H9 (cell line): ENCODE results near the gene IFNG-AS1. TPM values are rescaled to one million over a fixed set of nuclear protein-coding genes. Genes with fewer than 3 reads are reported as not detected.

ENCODE experiments used
- DNase-seq: peaks from one replicate; pipeline ENCODE4 v3.0.0-alpha.2; 2017
- H2AFZ ChIP-seq: one replicate; pipeline ENCODE4 v1.6.1; 2013; ENCODE audit warnings: mild to moderate bottlenecking, low read length, control low read depth, moderate library complexity
- H2AK5ac ChIP-seq: 2 replicates; pipeline ENCODE4 v1.6.1; 2013; ENCODE audit warnings: low read length, control low read depth, mixed read lengths; ENCODE audit not compliant: insufficient read length
- H2BK120ac ChIP-seq: one replicate; pipeline ENCODE4 v1.6.1; 2013; ENCODE audit warnings: low read depth, mild to moderate bottlenecking, low read length, control low read depth, inconsistent platforms; ENCODE audit not compliant: poor library complexity, severe bottlenecking
- H2BK12ac ChIP-seq: 2 replicates; pipeline ENCODE4 v1.6.1; 2013; ENCODE audit warnings: low read length, control low read depth, mixed read lengths, low read depth; ENCODE audit not compliant: insufficient read length
- H2BK15ac ChIP-seq: 2 replicates; pipeline ENCODE4 v1.6.1; 2013; ENCODE audit warnings: low read depth, low read length, control low read depth
- H2BK20ac ChIP-seq: one replicate; pipeline ENCODE4 v1.6.1; 2013; ENCODE audit warnings: low read depth, mild to moderate bottlenecking, low read length, control low read depth, inconsistent platforms; ENCODE audit not compliant: poor library complexity, severe bottlenecking
- H2BK5ac ChIP-seq: 2 replicates; pipeline ENCODE4 v1.6.1; 2013; ENCODE audit warnings: low read length, control low read depth, mixed read lengths; ENCODE audit not compliant: insufficient read length
- H3K14ac ChIP-seq: 2 replicates; pipeline ENCODE4 v1.6.1; 2013; ENCODE audit warnings: low read length, control low read depth; ENCODE audit not compliant: insufficient read depth
- H3K18ac ChIP-seq: 2 replicates; pipeline ENCODE4 v1.6.1; 2013; ENCODE audit warnings: low read depth, mild to moderate bottlenecking, mixed read lengths, low read length, control low read depth; ENCODE audit not compliant: insufficient read length
- H3K23ac ChIP-seq: 2 replicates; pipeline ENCODE4 v1.6.1; 2013; ENCODE audit warnings: low read length, control low read depth, mixed read lengths, low read depth; ENCODE audit not compliant: insufficient read length
- H3K23me2 ChIP-seq: 2 replicates; pipeline ENCODE4 v1.6.1; 2013; ENCODE audit warnings: low read depth, mild to moderate bottlenecking, mixed read lengths, low read length, control low read depth; ENCODE audit not compliant: insufficient read length, poor library complexity, severe bottlenecking
- H3K27ac ChIP-seq: 2 replicates; pipeline ENCODE4 v1.5.1; 2013; ENCODE audit warnings: low read length, control low read depth, mixed read lengths, low read depth; ENCODE audit not compliant: insufficient read length
- H3K27me3 ChIP-seq: 2 replicates; pipeline ENCODE4 v1.6.1; 2013; ENCODE audit warnings: low read length, control low read depth, inconsistent platforms; ENCODE audit not compliant: insufficient read depth
- H3K4ac ChIP-seq: 2 replicates; pipeline ENCODE4 v1.6.1; 2013; ENCODE audit warnings: low read depth, mild to moderate bottlenecking, control low read depth, inconsistent platforms, low read length, moderate library complexity
- H3K4me1 ChIP-seq: 2 replicates; pipeline ENCODE4 v1.6.1; 2013; ENCODE audit warnings: low read length, control low read depth, inconsistent platforms; ENCODE audit not compliant: insufficient read depth
- H3K4me2 ChIP-seq: 2 replicates; pipeline ENCODE4 v1.6.1; 2013; ENCODE audit warnings: low read length, control low read depth, mixed read lengths; ENCODE audit not compliant: insufficient read length, insufficient read depth
- H3K56ac ChIP-seq: 2 replicates; pipeline ENCODE4 v1.6.1; 2013; ENCODE audit warnings: low read depth, mild to moderate bottlenecking, mixed read lengths, low read length, control low read depth; ENCODE audit not compliant: insufficient read length
- H3K79me1 ChIP-seq: 2 replicates; pipeline ENCODE4 v1.6.1; 2013; ENCODE audit warnings: low read depth, mild to moderate bottlenecking, moderate library complexity, low read length, control low read depth, inconsistent platforms; ENCODE audit not compliant: insufficient read depth, poor library complexity, severe bottlenecking
- H3K79me2 ChIP-seq: 2 replicates; pipeline ENCODE4 v1.6.1; 2013; ENCODE audit warnings: low read length, control low read depth, inconsistent platforms; ENCODE audit not compliant: insufficient read depth
- H3K9ac ChIP-seq: 2 replicates; pipeline ENCODE4 v1.6.1; 2013; ENCODE audit warnings: low read length, control low read depth, mixed read lengths; ENCODE audit not compliant: insufficient read length; ENCODE audit errors: extremely low read depth
- H3K9me3 ChIP-seq: one replicate; pipeline ENCODE4 v1.6.1; 2013; ENCODE audit warnings: low read depth, low read length, inconsistent platforms; ENCODE audit not compliant: control insufficient read depth
- H3T11ph ChIP-seq: one replicate; pipeline ENCODE4 v1.6.1; 2013; ENCODE audit warnings: mild to moderate bottlenecking, low read length, control low read depth, inconsistent platforms
- H4K20me1 ChIP-seq: one replicate; pipeline ENCODE4 v1.6.1; 2013; ENCODE audit not compliant: control insufficient read depth, insufficient read length, insufficient read depth
- H4K5ac ChIP-seq: 2 replicates; pipeline ENCODE4 v1.6.1; 2013; ENCODE audit warnings: low read depth, mild to moderate bottlenecking, mixed read lengths, low read length, control low read depth; ENCODE audit not compliant: insufficient read length
- H4K8ac ChIP-seq: replicated peaks from 2 replicates; pipeline ENCODE4 v1.6.1; 2013; ENCODE audit warnings: low read length, control low read depth, mixed read lengths, low read depth; ENCODE audit not compliant: insufficient read length
- H4K91ac ChIP-seq: 2 replicates; pipeline ENCODE4 v1.6.1; 2013; ENCODE audit warnings: low read depth, mild to moderate bottlenecking, moderate library complexity, mixed read lengths, low read length, control low read depth; ENCODE audit not compliant: insufficient read length
- H3K27ac Mint-ChIP-seq, 3 experiments: 2 replicates in 2 of 3; 3 replicates in 1 of 3; pipeline ENCODE4 v1.8.0; 2020 to 2021; ENCODE audit warnings: mixed read lengths in 3 of 3, mild to moderate bottlenecking in 1 of 3, moderate library complexity in 1 of 3
- H3K27me3 Mint-ChIP-seq: 2 replicates; pipeline ENCODE4 v1.8.0; 2021; ENCODE audit warnings: low read depth, mild to moderate bottlenecking, moderate library complexity, mixed read lengths
- H3K36me3 Mint-ChIP-seq, 3 experiments: 2 replicates in 2 of 3; 3 replicates in 1 of 3; pipeline ENCODE4 v1.8.0; 2020 to 2021; ENCODE audit warnings: low read depth in 3 of 3, mixed read lengths in 3 of 3; ENCODE audit not compliant: insufficient read depth in 1 of 3
- H3K4me1 Mint-ChIP-seq, 2 experiments: 2 replicates each; pipeline ENCODE4 v1.8.0; 2020; ENCODE audit warnings: mixed read lengths in 2 of 2
- H3K4me3 Mint-ChIP-seq, 2 experiments: 2 replicates in 1 of 2; 3 replicates in 1 of 2; pipeline ENCODE4 v1.8.0; 2020 to 2021; ENCODE audit warnings: mild to moderate bottlenecking in 2 of 2, mixed read lengths in 2 of 2, moderate library complexity in 1 of 2
- H3K9me3 Mint-ChIP-seq, 2 experiments: 2 replicates in 1 of 2; 3 replicates in 1 of 2; pipeline ENCODE4 v1.8.0; 2020; ENCODE audit warnings: mild to moderate bottlenecking in 2 of 2, mixed read lengths in 2 of 2, moderate library complexity in 1 of 2
- CTCF ChIP-seq: fragments of 200-600 bp; sonication (generic); conservative IDR thresholded peaks from 3 replicates; pipeline ENCODE4 v1.8.0; 2021; ENCODE audit warnings: antibody characterized with exemption, mild to moderate bottlenecking
- WGBS: extraction: QIAGEN DNeasy Blood & Tissue Kit; methylation state at CpG from one replicate; pipeline ENCODE4 v1.1.7; 2013; ENCODE audit warnings: missing lambda C conversion rate, low lambda C conversion rate, mixed read lengths; ENCODE audit not compliant: insufficient read length; ENCODE audit errors: extremely low coverage; 5-methylcytosine and 5-hydroxymethylcytosine counted together
- total RNA-seq: library from RNA; stranded (reverse); gene quantifications from 2 replicates; pipeline ENCODE4 v1.2.1, GENCODE V29; 2021

The IFNG-AS1 gene
- total RNA-seq, 1 experiment from 2014 or later = not detected

- no peak overlapping the region for H3K4ac ChIP-seq
- Mint-ChIP-seq H3K27ac (no peak overlapping the region), H3K36me3 (no peaks in the 10 kb centered on the region), H3K9me3 (no peaks in the 10 kb centered on the region), H3K4me3 (no peak overlapping the region), H3K27me3 (no peaks in the 10 kb centered on the region), H3K4me1 (peaks cover 4 to 6% of the 10 kb centered on the region in 2 experiments)
- no peak overlapping the region for H3K27ac ChIP-seq
- H3K27me3 ChIP-seq = no peaks in the 10 kb centered on the region
- no peak for DNase-seq
- no peak overlapping the region for H3K4me2 ChIP-seq
- H3K14ac ChIP-seq = no peak overlapping the region
- no peak overlapping the region for H3K9ac ChIP-seq
- H3K56ac ChIP-seq = no peak overlapping the region
- no peak overlapping the region for H3K18ac ChIP-seq
- no CpG with 5 or more reads among the region's 2 CpGs for WGBS
- H2BK5ac ChIP-seq = no peak overlapping the region
- H3T11ph ChIP-seq = no peak overlapping the region
- no peaks in the 10 kb centered on the region for H3K79me2 ChIP-seq
- no peak overlapping the region for H2AFZ ChIP-seq
- no peaks in the 10 kb centered on the region for H3K23me2 ChIP-seq
- no peak overlapping the region for H4K91ac ChIP-seq
- H3K23ac ChIP-seq = no peak overlapping the region
- no peaks in the 10 kb centered on the region for H4K20me1 ChIP-seq
- TF ChIP-seq CTCF = no peak
- no peak overlapping the region for H4K5ac ChIP-seq
- peaks cover 2% of the 10 kb centered on the region; the same call in 1 of the 2 replicates for H3K4me1 ChIP-seq
- no peak overlapping the region for H2BK12ac ChIP-seq
- H2BK120ac ChIP-seq = no peak overlapping the region
- H2BK20ac ChIP-seq = no peak overlapping the region
- H4K8ac ChIP-seq = no peak overlapping the region
- H2BK15ac ChIP-seq = no peak overlapping the region
- H3K79me1 ChIP-seq = no peaks in the 10 kb centered on the region
- H3K9me3 ChIP-seq = no peaks in the 10 kb centered on the region
- no peak overlapping the region for H2AK5ac ChIP-seq
Measured at GRCh38 chr12:68011882-68012207, 22.6 kb downstream of the IFNG-AS1 start.
